HepG2 (cell line): Measurements from ENCODE around the gene KRTAP5-9. TPM values are rescaled to one million over a fixed set of nuclear protein-coding genes. Genes with fewer than 3 reads are reported as not detected.
"Not testable (repeated sequence)": the region's sequence is repeated elsewhere in the genome, so short reads cannot be mapped to it uniquely, and the experiment has no call there.

Source experiments
- ATAC-seq: fragments of 200-7000 bp; cut with Tn5 transposase; 3 replicates; pipeline ENCODE4 v1.9.1; 2020; ENCODE audit warnings: mild to moderate bottlenecking, moderate library complexity
- BruUV-seq: library from RNA; stranded (reverse); fragments of 400-500 nt; replicated peaks from 2 replicates; lab custom pipeline; 2021; lab: Mats Ljungman, UMichigan
- CTCF ChIA-PET: fragments of 300-600 bp; formaldehyde crosslinking; extraction: SDS; loops from one replicate; lab custom pipeline; 2021; ENCODE audit warnings: low total read pairs, inconsistent platforms, low intra/inter-chr PET ratio; lab: Yijun Ruan, JAX
- POLR2A ChIA-PET: fragments of 350-600 bp; sonication (Branson Sonifier 250); formaldehyde crosslinking; loops from one replicate; lab custom pipeline; 2020; ENCODE audit warnings: antibody characterized with exemption, inconsistent platforms; lab: Yijun Ruan, JAX
- DNase-seq: peaks from one replicate; pipeline ENCODE4 v3.0.0-alpha.2; 2015; ENCODE audit warnings: low spot score
- FAIRE-seq: peaks from 3 replicates; lab custom pipeline; 2011; peaks lifted over from hg19 to GRCh38; lab: Jason Lieb, UNC
- H2AFZ ChIP-seq: one replicate; pipeline ENCODE4 v1.6.1; 2011; ENCODE audit warnings: low read length, inconsistent platforms
- H3K27ac ChIP-seq: fragments of 300-600 bp; 3 replicates; pipeline ENCODE4 v1.8.0; 2011; ENCODE audit warnings: mixed run types, mild to moderate bottlenecking, mixed read lengths, low read length, inconsistent platforms; ENCODE audit not compliant: insufficient read depth; ENCODE audit errors: extremely low read length
- H3K27me3 ChIP-seq, 2 experiments: fragments of 200-600 bp in 1 of 2; 2 replicates in 1 of 2; 3 replicates in 1 of 2; pipeline versions ENCODE4 v1.6.0 to v1.8.0; 2011; ENCODE audit warnings: low read length in 2 of 2, mild to moderate bottlenecking in 2 of 2, moderate library complexity in 2 of 2, inconsistent platforms in 1 of 2; ENCODE audit not compliant: insufficient read depth in 2 of 2, control insufficient read depth in 1 of 2
- H3K36me3 ChIP-seq, 2 experiments: fragments of 200-600 bp in 1 of 2; replicated peaks in 1 of 2; 2 replicates in 1 of 2; 3 replicates in 1 of 2; pipeline versions ENCODE4 v1.5.1 to v1.8.0; 2011; ENCODE audit warnings: low read length in 2 of 2, inconsistent platforms in 1 of 2; ENCODE audit not compliant: insufficient read depth in 2 of 2, control insufficient read depth in 1 of 2
- H3K4me1 ChIP-seq: 2 replicates; pipeline ENCODE4 v1.5.1; 2012; ENCODE audit warnings: low read length, inconsistent platforms; ENCODE audit not compliant: insufficient read depth
- H3K4me2 ChIP-seq: 2 replicates; pipeline ENCODE4 v1.6.0; 2011; ENCODE audit warnings: low read depth, low read length, inconsistent platforms
- H3K4me3 ChIP-seq, 3 experiments: fragments of 200-600 bp in 1 of 3; sonication (generic), shearing (Covaris generic) in 1 of 3; replicated peaks in 1 of 3; 2 replicates each; pipeline ENCODE4 v1.5.1; 2011 to 2016; ENCODE audit warnings: low read length in 3 of 3, inconsistent platforms in 2 of 3, low read depth in 2 of 3, mild to moderate bottlenecking in 2 of 3, control low read depth in 1 of 3, mixed read lengths in 1 of 3; ENCODE audit not compliant: insufficient read depth in 1 of 3
- H3K79me2 ChIP-seq: one replicate; pipeline ENCODE4 v1.6.1; 2011; ENCODE audit warnings: low read length, inconsistent platforms; ENCODE audit not compliant: insufficient read depth
- H3K9ac ChIP-seq: 2 replicates; pipeline ENCODE4 v1.6.0; 2011; ENCODE audit warnings: mild to moderate bottlenecking, low read depth, low read length, inconsistent platforms; ENCODE audit not compliant: insufficient read depth
- H3K9me3 ChIP-seq: 2 replicates; pipeline ENCODE4 v1.5.1; 2012; ENCODE audit warnings: mild to moderate bottlenecking, low read length
- H4K20me1 ChIP-seq: 2 replicates; pipeline ENCODE4 v1.6.0; 2011; ENCODE audit warnings: inconsistent platforms, mild to moderate bottlenecking, low read length, moderate library complexity; ENCODE audit not compliant: insufficient read depth
- ARNTL ChIP-seq: sonication (generic); formaldehyde crosslinking; IDR thresholded peaks from 2 replicates; pipeline ENCODE4 v1.4.0; 2020; ENCODE audit warnings: mild to moderate bottlenecking, missing genetic modification reagents
- EHMT2 ChIP-seq: fragments of 200-600 bp; sonication (generic); IDR thresholded peaks from 2 replicates; pipeline ENCODE4 v1.7.0; 2017; ENCODE audit warnings: antibody characterized with exemption, low read depth, low read length, borderline replicate concordance
- SAP130 ChIP-seq: IDR thresholded peaks from 2 replicates; pipeline ENCODE4 v1.6.1; 2016; ENCODE audit warnings: low read depth
- WGBS: methylation state at CpG from one replicate; pipeline ENCODE4 v1.1.6; 2017; ENCODE audit warnings: low lambda C conversion rate; 5-methylcytosine and 5-hydroxymethylcytosine counted together
- in situ Hi-C: cut with HindIII; loops from 2 replicates; pipeline ENCODE4 v1.10.0; 2017; ENCODE audit warnings: low pct_unique_long_range_greater_than_20kb; ENCODE audit not compliant: extremely low pct_ligation_motif_present
- intact Hi-C: fragments of 100-400 bp; cut with micrococcal nuclease; formaldehyde crosslinking; loops from one replicate; pipeline ENCODE4 v1.10.0; 2022; ENCODE audit not compliant: unreplicated experiment
- polyA plus RNA-seq, 8 experiments: library from polyadenylated mRNA; depleted of rRNA in 3 of 8; stranded (reverse) in 7 of 8; unstranded in 1 of 8; fragments of >200 nt; fragmentation: Illumina TruSeq in 4 of 8; extraction: Trizol in 4 of 8; gene quantifications; 2 replicates each; pipeline versions ENCODE4 v1.2.1 to v1.2.3, GENCODE V29; 2011 to 2016; ENCODE audit warnings: low read depth in 4 of 8, missing spikeins in 1 of 8, mixed read lengths in 1 of 8; ENCODE audit not compliant: insufficient read depth in 1 of 8
- total RNA-seq, 5 experiments: library from RNA; depleted of rRNA; stranded (reverse); fragments of >200 nt; fragmentation: Illumina TruSeq; extraction: Trizol; gene quantifications; 2 replicates each; pipeline ENCODE4 v1.2.3, GENCODE V29; 2016; ENCODE audit warnings: low read depth in 1 of 5
- TF ChIP-seq, protein P1 (sequence below): sonication (generic); formaldehyde crosslinking; IDR thresholded peaks from 2 replicates; pipeline ENCODE4 v1.8.1; 2023; ENCODE audit warnings: mild to moderate bottlenecking, moderate library complexity, missing genetic modification reagents

The KRTAP5-9 gene
- total and polyA plus RNA-seq, 2 of the 13 experiments (the other 11 are each of a cell fraction or from before 2014, with no cell fraction given): 0.09 TPM; not detected in 1

DNA sequence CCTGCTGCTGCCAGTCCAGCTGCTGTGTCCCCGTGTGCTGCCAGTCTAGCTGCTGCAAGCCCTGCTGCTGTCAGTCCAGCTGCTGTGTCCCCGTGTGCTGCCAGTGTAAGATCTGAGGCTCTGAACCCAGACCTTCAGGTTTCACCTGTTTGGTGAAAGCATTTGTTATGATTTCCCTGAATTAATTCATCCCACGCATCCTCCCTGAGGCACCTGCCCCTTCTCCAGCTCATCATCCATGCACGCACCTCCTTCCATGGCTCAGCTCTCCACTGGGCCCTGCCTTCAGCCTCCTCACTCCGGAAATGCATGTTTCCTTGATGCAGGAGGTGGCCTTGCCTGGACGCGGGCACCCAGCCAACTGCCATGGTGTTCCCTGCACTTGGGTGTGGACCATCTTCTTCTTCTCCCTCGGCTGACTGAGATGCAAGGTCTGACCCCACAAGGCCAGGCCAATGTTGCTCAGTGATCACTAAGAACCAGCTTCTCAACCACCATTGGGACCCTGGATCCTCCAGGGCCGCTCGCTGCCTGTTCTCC, 17.9 kb downstream of the KRTAP5-9 start (continued):
- TF ChIP-seq, protein P1, sequence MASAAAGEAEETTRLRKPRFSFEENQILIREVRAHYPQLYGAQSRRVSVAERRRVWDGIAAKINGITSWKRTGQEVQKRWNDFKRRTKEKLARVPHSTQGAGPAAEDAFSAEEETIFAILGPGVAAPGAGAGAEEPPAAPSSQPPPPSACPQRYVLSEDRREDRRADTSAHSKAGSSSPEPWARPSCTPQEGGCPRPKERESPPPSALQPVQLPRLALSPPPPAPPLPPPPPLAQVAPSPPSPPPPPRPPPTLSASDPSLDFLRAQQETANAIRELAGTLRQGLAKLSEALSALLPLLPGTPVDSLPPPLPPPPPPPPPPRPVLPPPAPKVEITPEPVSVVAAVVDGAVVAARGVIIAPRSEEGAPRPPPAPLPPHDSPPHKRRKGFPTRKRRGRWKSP: no peak
- TF ChIP-seq EHMT2 (no peak), ARNTL (CRISPR knock-in tag) (no peak)

DNA sequence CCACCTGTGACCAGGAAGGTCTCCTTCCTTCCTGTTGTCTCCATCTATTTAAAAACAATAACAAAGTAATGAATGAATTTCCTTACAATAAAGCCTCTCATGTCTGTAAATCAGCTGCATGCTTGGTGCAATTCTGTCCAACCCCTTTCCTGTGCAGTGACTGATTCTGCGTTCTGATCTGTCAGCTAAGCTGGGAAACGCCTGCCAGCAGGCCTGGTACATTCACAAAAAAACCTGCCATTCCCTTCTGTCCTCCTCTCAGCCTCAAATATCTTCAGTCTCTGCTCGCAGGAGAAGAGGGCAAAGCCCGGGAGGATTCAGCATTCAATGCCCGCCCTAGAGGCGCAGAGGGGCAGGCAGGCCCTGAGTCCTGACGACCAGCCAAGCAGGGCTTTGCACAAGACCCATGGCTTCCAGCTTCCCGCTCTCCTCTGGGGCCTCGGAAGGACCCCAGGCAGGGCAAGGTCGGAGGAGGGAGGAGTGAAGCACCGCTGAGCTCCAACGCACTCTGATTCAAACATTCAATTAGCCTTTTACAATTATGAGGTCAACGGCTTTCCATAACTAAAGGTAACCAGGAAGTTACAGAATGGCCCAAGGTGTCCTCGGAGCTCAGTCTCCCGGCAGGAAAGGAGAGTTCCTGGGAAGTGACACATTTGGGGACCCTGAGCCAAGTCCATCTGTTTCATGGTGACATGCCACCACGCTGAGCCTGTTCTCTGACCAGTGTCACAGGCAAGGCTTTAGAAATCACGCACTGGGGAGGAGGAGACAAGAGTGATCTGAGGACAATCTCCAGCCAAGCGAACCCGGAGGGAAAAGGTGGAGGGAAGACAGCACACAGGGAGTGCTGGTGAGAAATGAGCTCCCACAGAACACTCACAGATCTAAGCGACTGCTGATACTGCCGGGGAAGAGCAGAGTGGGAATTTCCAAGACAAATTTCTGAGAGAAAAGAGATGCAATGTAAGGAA, 18.7 kb downstream of the KRTAP5-9 start:
- not testable (repeated sequence) for H3K79me2 ChIP-seq

DNA sequence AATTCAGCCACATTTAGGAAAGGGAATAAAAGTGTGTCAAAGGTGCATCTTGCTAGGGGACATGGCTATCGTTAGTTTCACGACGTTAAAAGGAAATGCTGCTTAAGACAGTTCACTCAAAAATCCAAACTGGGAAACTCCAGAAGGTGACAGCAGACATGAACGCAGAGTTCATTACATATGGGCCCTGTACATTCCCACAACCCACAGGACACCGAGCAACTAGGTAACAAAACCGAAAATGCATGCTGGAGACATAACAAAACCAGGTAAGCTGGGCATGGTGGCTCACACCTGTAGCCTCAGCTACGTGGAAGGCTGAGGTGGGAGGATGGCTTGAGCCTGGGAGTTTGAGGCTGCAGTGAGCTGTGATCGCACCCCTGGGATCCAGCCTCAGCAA, 19.4 kb downstream of the KRTAP5-9 start:
- H3K9ac ChIP-seq, H3K9me3 ChIP-seq, CTCF ChIA-PET, H3K27ac ChIP-seq, H3K36me3 ChIP-seq, ATAC-seq, H3K4me3 ChIP-seq, POLR2A ChIA-PET, H3K79me2 ChIP-seq, DNase-seq, H2AFZ ChIP-seq, intact Hi-C loops, FAIRE-seq, H3K4me2 ChIP-seq, in situ Hi-C loops, BruUV-seq, H4K20me1 ChIP-seq: not testable (repeated sequence)
- WGBS: 26% methylated on average over 7 of the region's 8 CpGs
- Histone ChIP-seq H3K27me3 (peaks cover 5 to 28% of the 10 kb centered on the region in 2 experiments; a peak in 3 of 5 replicates), H3K4me1 (peaks cover 62% of the 10 kb centered on the region)

More for the DNA sequence above, 18.7 kb downstream of the KRTAP5-9 start:
- intact Hi-C loops, H4K20me1 ChIP-seq, DNase-seq: not testable (repeated sequence)
- TF ChIP-seq SAP130 (CRISPR knock-in tag): 0 out of 2 replicates have a peak, but pooled peaks have one; percentile 14
- TF ChIP-seq, all 625 proteins: peak for 1; not testable (repeated sequence) for 624
- FAIRE-seq, H3K36me3 ChIP-seq, CTCF ChIA-PET, H3K9me3 ChIP-seq, H2AFZ ChIP-seq, in situ Hi-C loops, H3K9ac ChIP-seq, POLR2A ChIA-PET, H3K4me3 ChIP-seq, H3K27ac ChIP-seq, H3K4me2 ChIP-seq, BruUV-seq: not testable (repeated sequence)
- peak; percentile 16; the same call in 2 of the 3 replicates for ATAC-seq
- Histone ChIP-seq H3K4me1 (peaks cover 56% of the 10 kb centered on the region), H3K27me3 (peaks cover 6 to 26% of the 10 kb centered on the region in 2 experiments; a peak in 2 of 5 replicates)
- WGBS: 25% methylated on average over 12 of the region's 21 CpGs
